A549 (cell line): ENCODE data around the gene RPLP1.

Experiments
- CTCF ChIP-seq: fragments of >200 bp; sonication (Bioruptor Twin); formaldehyde crosslinking; IDR thresholded peaks from 3 replicates; pipeline ENCODE4 v1.5.1; 2016
- EP300 ChIP-seq, 2 experiments: fragments of >200 bp; sonication (Bioruptor Twin); formaldehyde crosslinking; IDR thresholded peaks; 2 replicates in 1 of 2; 3 replicates in 1 of 2; pipeline ENCODE4 v1.6.1; 2016 to 2017
- ESRRA ChIP-seq: fragments of 150-350 bp; IDR thresholded peaks from 2 replicates; pipeline ENCODE4 v1.6.1; 2014; ENCODE audit warnings: mild to moderate bottlenecking, low read length, borderline replicate concordance
- JUN ChIP-seq, 2 experiments: fragments of >200 bp; sonication (Bioruptor Twin); formaldehyde crosslinking; IDR thresholded peaks; 2 replicates in 1 of 2; 3 replicates in 1 of 2; pipeline ENCODE4 v1.6.1; 2016 to 2017
- NPAS2 ChIP-seq: fragments of 250-450 bp; sonication (Bioruptor Pico); IDR thresholded peaks from 2 replicates; pipeline ENCODE4 v1.8.0; 2022; ENCODE audit warnings: mild to moderate bottlenecking, moderate library complexity, borderline replicate concordance
- POLR2AphosphoS2 ChIP-seq: conservative IDR thresholded peaks from 2 replicates; pipeline ENCODE4 v1.6.1; 2012; ENCODE audit warnings: low read length, improper control_type of control experiment, inconsistent platforms
- REST ChIP-seq: fragments of 200-600 bp; sonication (generic); IDR thresholded peaks from 2 replicates; pipeline ENCODE4 v1.6.1; 2016; ENCODE audit warnings: antibody characterized with exemption, mild to moderate bottlenecking, moderate library complexity
- ZNF302 ChIP-seq: fragments of 250-450 bp; sonication (Bioruptor Pico); IDR thresholded peaks from 2 replicates; pipeline ENCODE4 v1.9.0; 2021; ENCODE audit warnings: inconsistent platforms, mild to moderate bottlenecking, moderate library complexity

GRCh38 chr15:69452692-69453521, at the start of gene RPLP1:
- TF ChIP-seq NPAS2 (CRISPR knock-in tag) = no peak
- no peak for TF ChIP-seq CTCF
- TF ChIP-seq POLR2AphosphoS2 = peak; percentile 39; the same call in 1 of the 2 replicates
- TF ChIP-seq EP300 (IDR thresholded peaks at IDR 0.05) = no peak
- no peak for TF ChIP-seq ESRRA
- peak; percentile 99 to 100 for TF ChIP-seq JUN (IDR thresholded peaks at IDR 0.05)
- no peak for TF ChIP-seq ZNF302 (CRISPR knock-in tag)
- TF ChIP-seq REST = peak; percentile 44; the same call in 1 of the 2 replicates
